Dermis blood vessel endothelial cell (primary cell): ENCODE measurements around the gene CCL17. TPM values are rescaled to one million over a fixed set of nuclear protein-coding genes. Genes with fewer than 3 reads are reported as not detected.
"Not testable (repeated sequence)": the region's sequence is repeated elsewhere in the genome, so short reads cannot be mapped to it uniquely, and the experiment has no call there.

Experiments used
- DNase-seq: peaks from one replicate; pipeline ENCODE4 v3.0.0; 2010
- total RNA-seq: library from RNA; depleted of rRNA; stranded (reverse); fragments of >200 nt; gene quantifications from 2 replicates; pipeline ENCODE4 v1.2.3, GENCODE V29; 2014

Gene CCL17
- total RNA-seq, 1 donor from 2014 or later = not detected

GRCh38 chr16:57435838-57436237 is 31.3 kb downstream of the CCL17 start:
- no peak for DNase-seq

- not testable (repeated sequence) for DNase-seq
These were observed 35.4 kb downstream of the CCL17 start for GRCh38 chr16:57439947-57440346.

- not testable (repeated sequence) for DNase-seq
These were observed 36.0 kb downstream of the CCL17 start for GRCh38 chr16:57440551-57440950.

- DNase-seq = no peak
These were observed 40.1 kb downstream of the CCL17 start for GRCh38 chr16:57444711-57445110.

- DNase-seq = no peak
These were observed 40.9 kb downstream of the CCL17 start for GRCh38 chr16:57445510-57445909.

GRCh38 chr16:57446531-57447185 is 42.1 kb downstream of the CCL17 start:
- peak; percentile 64 for DNase-seq

GRCh38 chr16:57447186-57447962 is 42.8 kb downstream of the CCL17 start, which contains the start of the genes CIAPIN1 and COQ9:
Gene CIAPIN1, minus strand, starts transcription at chr16:57447385. Its CDS starts 6,457 bp downstream, at chr16:57440928.
Gene COQ9, plus strand, starts transcription at chr16:57447479. Its CDS starts 27 bp downstream, at chr16:57447506.
- peak; percentile 97 for DNase-seq

- no peak for DNase-seq
These were observed 47.5 kb downstream of the CCL17 start for GRCh38 chr16:57452021-57452420.

- DNase-seq = peak; percentile 94
These were observed 57.8 kb downstream of the CCL17 start, which contains the start of gene POLR2C for GRCh38 chr16:57462209-57462977. Gene POLR2C, plus strand, starts transcription at chr16:57462679. Its CDS starts 46 bp downstream, at chr16:57462725.

GRCh38 chr16:57462978-57463362 is 58.4 kb downstream of the CCL17 start:
- DNase-seq = peak; percentile 32

GRCh38 chr16:57464523-57464922 is 60.0 kb downstream of the CCL17 start:
- no peak for DNase-seq

Other genes with a start within 250 kb of the CCL17 start
- 87.3 and 89.0 TPM in 2 replicates for gene PSME3IP1, start 218.7 kb upstream of the CCL17 start, total RNA-seq
- 50.4 and 58.6 TPM in 2 replicates for gene RSPRY1, start 218.4 kb upstream of the CCL17 start, total RNA-seq
- gene ARL2BP, start 159.5 kb upstream of the CCL17 start, total RNA-seq = 85.3 and 106 TPM in 2 replicates
- 13.8 and 16.9 TPM in 2 replicates for gene PLLP, start 120.1 kb upstream of the CCL17 start, total RNA-seq
- gene CCL22, start 46.0 kb upstream of the CCL17 start, total RNA-seq = not detected in 2 replicates
- gene CX3CL1, start 32.3 kb upstream of the CCL17 start, total RNA-seq = 3.3 and 31.7 TPM in 2 replicates
- gene CIAPIN1, start 42.6 kb downstream of the CCL17 start, total RNA-seq = 70.5 and 92.1 TPM in 2 replicates
- 55.1 and 58.7 TPM in 2 replicates for gene COQ9, start 42.7 kb downstream of the CCL17 start, total RNA-seq
- 106 and 118 TPM in 2 replicates for gene POLR2C, start 57.9 kb downstream of the CCL17 start, total RNA-seq
- gene DOK4, start 81.7 kb downstream of the CCL17 start, total RNA-seq = 21.4 and 21.6 TPM in 2 replicates
- 12.6 and 25.5 TPM in 2 replicates for gene CCDC102A, start 131.8 kb downstream of the CCL17 start, total RNA-seq
- not detected in 2 replicates for gene ADGRG5, start 137.9 kb downstream of the CCL17 start, total RNA-seq
- 21.8 and 35.4 TPM in 2 replicates for gene ADGRG1, start 223.9 kb downstream of the CCL17 start, total RNA-seq